Activated B cell treated with CpG ODN at 0.5 μM for 24 hours (primary cell): Measurements from ENCODE around the gene KCNH6. TPM values are rescaled to one million over a fixed set of nuclear protein-coding genes. Genes with fewer than 3 reads are reported as not detected.

Experiments
- ATAC-seq: fragments of 200-7000 bp; cut with Tn5 transposase; one replicate; pipeline ENCODE4 v1.10.0; 2021; ENCODE audit warnings: low read depth, mild to moderate bottlenecking, moderate library complexity
- CTCF ChIA-PET: fragments of 350-600 bp; sonication (Branson Sonifier 250); formaldehyde crosslinking; loops from one replicate; lab custom pipeline; 2021; ENCODE audit warnings: antibody characterized with exemption; lab: Charles Lee
- POLR2A ChIA-PET: fragments of 350-600 bp; sonication (Branson Sonifier 250); formaldehyde crosslinking; loops from one replicate; lab custom pipeline; 2021; ENCODE audit warnings: antibody characterized with exemption; lab: Charles Lee
- DNase-seq: peaks from one replicate; pipeline ENCODE4 v3.0.0; 2022
- H3K27ac Mint-ChIP-seq: one replicate; pipeline ENCODE4 v1.8.0; 2020; ENCODE audit warnings: mixed read lengths
- H3K27me3 Mint-ChIP-seq: one replicate; pipeline ENCODE4 v1.8.0; 2021; ENCODE audit warnings: mixed read lengths
- H3K36me3 Mint-ChIP-seq: one replicate; pipeline ENCODE4 v1.8.0; 2021; ENCODE audit warnings: low read depth, mixed read lengths
- H3K4me1 Mint-ChIP-seq: one replicate; pipeline ENCODE4 v1.8.0; 2021; ENCODE audit warnings: mixed read lengths
- H3K4me3 Mint-ChIP-seq: one replicate; pipeline ENCODE4 v1.8.0; 2020; ENCODE audit warnings: mild to moderate bottlenecking, mixed read lengths
- H3K9me3 Mint-ChIP-seq: one replicate; pipeline ENCODE4 v1.8.0; 2020; ENCODE audit warnings: mixed read lengths
- intact Hi-C: fragments of 100-400 bp; cut with micrococcal nuclease; formaldehyde crosslinking; loops from one replicate; pipeline ENCODE4 v1.15.1; 2024
- total RNA-seq: library from RNA; stranded (reverse); gene quantifications from 2 replicates; pipeline ENCODE4 v1.2.3, GENCODE V29; 2022
- TF ChIP-seq, protein P1 (sequence below): fragments of 200-600 bp; IDR thresholded peaks from one replicate; pipeline ENCODE4 v1.8.0; 2022; ENCODE audit warnings: antibody characterized with exemption, mild to moderate bottlenecking

KCNH6 gene
- total RNA-seq, 1 donor from 2014 or later, result not detected

DNA sequence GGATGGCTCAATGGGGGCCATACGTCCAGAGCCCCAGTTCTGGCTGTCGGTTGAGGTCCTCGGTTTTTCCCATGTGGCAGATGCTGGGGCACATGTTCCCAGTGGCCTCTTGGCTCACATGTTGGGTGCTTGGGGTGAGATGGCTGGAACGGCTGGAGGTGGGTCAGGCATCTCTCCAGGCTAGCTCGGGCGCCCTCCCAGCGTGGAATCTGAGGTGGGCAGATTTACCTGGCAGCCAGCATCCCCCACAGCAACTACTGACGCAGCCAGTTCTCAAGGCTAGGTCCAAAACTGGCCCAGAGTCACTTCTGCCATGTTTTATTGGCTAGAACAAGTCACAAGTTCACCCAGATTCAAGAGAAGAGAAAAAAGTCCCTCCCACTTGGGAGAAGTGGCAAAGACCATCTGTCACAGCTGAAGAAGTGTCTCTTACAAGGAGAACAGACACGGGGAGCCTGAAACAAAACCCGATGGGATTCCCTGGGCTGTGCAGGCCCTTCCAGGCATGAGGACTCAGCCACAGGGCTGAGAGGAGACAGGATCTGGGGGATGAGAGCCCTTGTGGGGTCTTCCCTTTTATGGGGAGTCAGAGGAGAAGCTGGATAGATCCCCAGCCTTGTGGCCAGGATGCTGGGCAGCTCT, 31.1 kb upstream of the KCNH6 start:
- no peaks in the 10 kb centered on the region for H3K9me3 Mint-ChIP-seq
- no peak for ATAC-seq
- no peak for DNase-seq
- no peak overlapping the region for H3K27ac Mint-ChIP-seq
- no peak overlapping the region for H3K4me3 Mint-ChIP-seq
- TF ChIP-seq, protein P1, sequence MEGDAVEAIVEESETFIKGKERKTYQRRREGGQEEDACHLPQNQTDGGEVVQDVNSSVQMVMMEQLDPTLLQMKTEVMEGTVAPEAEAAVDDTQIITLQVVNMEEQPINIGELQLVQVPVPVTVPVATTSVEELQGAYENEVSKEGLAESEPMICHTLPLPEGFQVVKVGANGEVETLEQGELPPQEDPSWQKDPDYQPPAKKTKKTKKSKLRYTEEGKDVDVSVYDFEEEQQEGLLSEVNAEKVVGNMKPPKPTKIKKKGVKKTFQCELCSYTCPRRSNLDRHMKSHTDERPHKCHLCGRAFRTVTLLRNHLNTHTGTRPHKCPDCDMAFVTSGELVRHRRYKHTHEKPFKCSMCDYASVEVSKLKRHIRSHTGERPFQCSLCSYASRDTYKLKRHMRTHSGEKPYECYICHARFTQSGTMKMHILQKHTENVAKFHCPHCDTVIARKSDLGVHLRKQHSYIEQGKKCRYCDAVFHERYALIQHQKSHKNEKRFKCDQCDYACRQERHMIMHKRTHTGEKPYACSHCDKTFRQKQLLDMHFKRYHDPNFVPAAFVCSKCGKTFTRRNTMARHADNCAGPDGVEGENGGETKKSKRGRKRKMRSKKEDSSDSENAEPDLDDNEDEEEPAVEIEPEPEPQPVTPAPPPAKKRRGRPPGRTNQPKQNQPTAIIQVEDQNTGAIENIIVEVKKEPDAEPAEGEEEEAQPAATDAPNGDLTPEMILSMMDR, result no peak
- intact Hi-C loops, result no loop called here
- H3K27me3 Mint-ChIP-seq, result no peaks in the 10 kb centered on the region
- H3K4me1 Mint-ChIP-seq, result peaks cover 2% of the 10 kb centered on the region
- no peaks in the 10 kb centered on the region for H3K36me3 Mint-ChIP-seq
- CTCF ChIA-PET, result no interaction called here
- POLR2A ChIA-PET, result interaction anchor here (0.5 kb wide), 1 partner anchor 124 kb away, joined by 4 read pairs; no protein-coding TSS in a partner anchor

DNA sequence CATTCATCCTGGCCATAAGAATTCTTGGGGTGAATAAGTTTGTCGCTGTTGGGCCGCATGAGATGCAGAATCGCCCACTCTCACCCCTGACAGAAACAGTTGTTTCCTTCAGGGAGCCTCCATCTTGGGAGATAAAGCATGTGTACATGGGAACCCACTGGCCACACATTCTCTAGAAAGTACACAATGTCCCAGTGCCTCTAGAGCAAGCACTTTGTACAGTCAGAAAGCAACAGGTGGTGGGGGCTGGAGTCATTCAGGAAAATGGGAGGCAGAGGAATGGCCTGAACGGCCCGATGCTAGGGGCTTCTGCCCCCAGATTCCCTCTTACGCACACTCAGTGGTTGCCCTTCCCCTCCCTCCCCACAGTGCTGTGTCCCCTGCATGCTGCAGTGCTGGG, 30.2 kb upstream of the KCNH6 start:
- TF ChIP-seq, protein P1, result no peak
- ChIA-PET CTCF (no interaction called here), POLR2A (no interaction called here)
- Mint-ChIP-seq H3K4me3 (no peak overlapping the region), H3K36me3 (no peaks in the 10 kb centered on the region), H3K27ac (no peak overlapping the region), H3K9me3 (no peaks in the 10 kb centered on the region), H3K4me1 (no peaks in the 10 kb centered on the region), H3K27me3 (no peaks in the 10 kb centered on the region)
- DNase-seq (no peak), ATAC-seq (no peak)
- intact Hi-C loops, result no loop called here

DNA sequence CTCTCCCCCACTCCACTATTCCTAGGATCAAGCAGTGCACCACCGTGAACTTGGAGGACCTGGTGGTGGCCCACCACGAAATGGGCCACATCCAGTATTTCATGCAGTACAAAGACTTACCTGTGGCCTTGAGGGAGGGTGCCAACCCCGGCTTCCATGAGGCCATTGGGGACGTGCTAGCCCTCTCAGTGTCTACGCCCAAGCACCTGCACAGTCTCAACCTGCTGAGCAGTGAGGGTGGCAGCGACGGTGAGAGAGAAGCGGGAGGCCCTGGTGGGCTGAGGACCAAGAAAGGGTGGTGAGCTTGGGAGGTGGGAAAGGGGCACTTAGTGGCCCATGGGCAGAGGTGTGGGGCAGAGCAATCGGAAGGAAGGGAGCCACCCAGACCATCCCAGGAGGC, 29.7 kb upstream of the KCNH6 start:
- no peaks in the 10 kb centered on the region for H3K4me1 Mint-ChIP-seq
- TF ChIP-seq, protein P1, result no peak
- H3K36me3 Mint-ChIP-seq, result no peaks in the 10 kb centered on the region
- H3K9me3 Mint-ChIP-seq, result no peaks in the 10 kb centered on the region
- no peaks in the 10 kb centered on the region for H3K27me3 Mint-ChIP-seq
- ChIA-PET CTCF (no interaction called here), POLR2A (no interaction called here)
- DNase-seq (no peak), ATAC-seq (no peak)
- H3K4me3 Mint-ChIP-seq, result no peak overlapping the region
- no peak overlapping the region for H3K27ac Mint-ChIP-seq
- intact Hi-C loops, result no loop called here

DNA sequence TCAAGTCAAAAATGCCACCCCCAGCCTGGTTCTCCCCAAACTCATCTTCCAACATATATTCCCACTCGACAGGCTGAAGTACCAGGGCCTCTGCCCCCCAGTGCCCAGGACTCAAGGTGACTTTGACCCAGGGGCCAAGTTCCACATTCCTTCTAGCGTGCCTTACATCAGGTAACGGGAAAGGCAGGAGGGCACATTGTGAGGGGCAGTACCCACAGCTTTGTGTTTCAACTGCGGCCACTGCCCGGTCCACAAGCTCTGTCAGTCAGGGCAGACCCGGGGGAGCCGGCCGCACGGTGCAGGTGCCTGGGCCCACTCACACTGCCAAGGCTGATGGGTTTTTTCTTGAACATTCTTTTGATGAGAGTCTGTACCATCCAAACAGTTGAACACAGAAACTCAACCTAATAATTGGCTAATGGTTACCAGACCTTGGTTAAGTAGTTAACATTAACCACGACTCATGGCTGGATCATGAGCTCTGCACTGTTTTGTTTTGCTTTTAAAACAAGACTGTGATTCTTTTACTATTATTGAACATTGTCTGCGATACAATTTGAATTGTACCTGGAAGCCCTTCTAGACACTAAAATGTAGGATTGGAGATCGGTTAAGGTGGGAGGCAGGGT, 28.7 kb upstream of the KCNH6 start:
- TF ChIP-seq, protein P1, result no peak
- no peaks in the 10 kb centered on the region for H3K36me3 Mint-ChIP-seq
- ChIA-PET POLR2A (no interaction called here), CTCF (no interaction called here)
- no peaks in the 10 kb centered on the region for H3K9me3 Mint-ChIP-seq
- no peaks in the 10 kb centered on the region for H3K4me1 Mint-ChIP-seq
- H3K27me3 Mint-ChIP-seq, result no peaks in the 10 kb centered on the region
- intact Hi-C loops, result no loop called here
- ATAC-seq (no peak), DNase-seq (no peak)
- H3K27ac Mint-ChIP-seq, result no peak overlapping the region
- H3K4me3 Mint-ChIP-seq, result no peak overlapping the region

DNA sequence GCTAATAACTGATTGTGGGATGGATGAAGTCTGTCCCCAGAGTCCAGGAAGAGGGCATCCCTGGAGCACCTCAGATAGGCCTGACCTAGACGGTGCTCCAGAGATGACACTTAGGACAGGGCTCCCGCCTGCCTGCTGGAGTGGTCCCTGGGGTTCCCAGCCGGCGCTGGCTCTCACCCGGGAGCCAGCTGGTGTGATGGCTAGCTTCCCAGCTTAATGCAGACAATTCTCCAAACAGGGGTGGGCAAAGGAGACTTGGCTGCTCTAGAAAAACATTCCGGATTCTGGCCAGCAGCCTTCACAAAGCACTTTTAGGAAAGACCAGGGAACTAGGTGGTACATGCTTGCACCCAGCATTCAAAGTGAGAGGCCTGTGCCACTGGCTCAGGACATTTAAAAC, 27.7 kb upstream of the KCNH6 start:
- ATAC-seq (no peak), DNase-seq (no peak)
- Mint-ChIP-seq H3K9me3 (no peaks in the 10 kb centered on the region), H3K27me3 (peaks cover 2% of the 10 kb centered on the region), H3K4me3 (no peak overlapping the region), H3K4me1 (no peaks in the 10 kb centered on the region), H3K27ac (no peak overlapping the region), H3K36me3 (no peaks in the 10 kb centered on the region)
- TF ChIP-seq, protein P1, result no peak
- ChIA-PET CTCF (no interaction called here), POLR2A (no interaction called here)
- intact Hi-C loops, result no loop called here
